K562 (cell line): ENCODE results near the gene NAA15. TPM values are rescaled to one million over a fixed set of nuclear protein-coding genes. Genes with fewer than 3 reads are reported as not detected.

Source experiments
- ATF4 ChIP-seq: fragments of 450-650 bp; formaldehyde crosslinking; IDR thresholded peaks from 2 replicates; pipeline ENCODE4 v1.4.0; 2022; ENCODE audit warnings: mild to moderate bottlenecking, moderate library complexity
- BCLAF1 ChIP-seq, 2 experiments: fragments of 450-650 bp in 1 of 2; IDR thresholded peaks; 2 replicates each; pipeline ENCODE4 v1.6.1; 2011 to 2017; ENCODE audit warnings: low read depth in 2 of 2, antibody characterized with exemption in 1 of 2, borderline replicate concordance in 1 of 2, low read length in 1 of 2, mild to moderate bottlenecking in 1 of 2, mixed read lengths in 1 of 2; ENCODE audit not compliant: control insufficient read depth in 1 of 2
- CBX5 ChIP-seq: IDR thresholded peaks from 2 replicates; pipeline ENCODE4 v1.6.1; 2014; ENCODE audit warnings: low read depth, borderline replicate concordance
- CTBP1 ChIP-seq: fragments of 450-650 bp; IDR thresholded peaks from 2 replicates; pipeline ENCODE4 v1.6.1; 2016; ENCODE audit warnings: borderline replicate concordance
- HMG20B ChIP-seq: fragments of 250-450 bp; sonication (Bioruptor Pico); IDR thresholded peaks from 2 replicates; pipeline ENCODE4 v1.5.0; 2021; ENCODE audit warnings: mild to moderate bottlenecking
- MCM3 ChIP-seq: fragments of 450-650 bp; IDR thresholded peaks from 2 replicates; pipeline ENCODE4 v1.6.1; 2016
- MXD1 ChIP-seq: fragments of 250-450 bp; sonication (Bioruptor Pico); IDR thresholded peaks from 2 replicates; pipeline ENCODE4 v1.8.0; 2021; ENCODE audit warnings: borderline replicate concordance, mild to moderate bottlenecking, moderate library complexity; ENCODE audit not compliant: poor library complexity, severe bottlenecking
- NR4A1 ChIP-seq, 2 experiments: fragments of 250-450 bp in 1 of 2; fragments of 450-650 bp in 1 of 2; sonication (Bioruptor Pico) in 1 of 2; IDR thresholded peaks; 2 replicates each; pipeline versions ENCODE4 v1.4.0 to v1.6.1; 2016 to 2020; ENCODE audit warnings: mild to moderate bottlenecking in 2 of 2, missing compliant biosample characterization in 1 of 2, missing genetic modification characterization in 1 of 2, moderate library complexity in 1 of 2
- POU5F1 ChIP-seq: fragments of 150-350 bp; IDR thresholded peaks from 2 replicates; pipeline ENCODE4 v1.6.1; 2014; ENCODE audit warnings: borderline replicate concordance, low read length, low read depth, mild to moderate bottlenecking; ENCODE audit not compliant: partially characterized antibody
- RAD21 ChIP-seq, 2 experiments: fragments of 250-450 bp in 1 of 2; fragments of 450-650 bp in 1 of 2; sonication (Bioruptor Pico) in 1 of 2; formaldehyde crosslinking in 1 of 2; IDR thresholded peaks in 1 of 2; conservative IDR thresholded peaks in 1 of 2; 2 replicates each; pipeline versions ENCODE4 v1.4.0 to v1.8.0; 2020 to 2022; ENCODE audit warnings: mild to moderate bottlenecking in 2 of 2, moderate library complexity in 1 of 2
- RFX1 ChIP-seq: fragments of 450-650 bp; IDR thresholded peaks from 2 replicates; pipeline ENCODE4 v1.6.1; 2016; ENCODE audit warnings: mild to moderate bottlenecking, moderate library complexity
- RFX5 ChIP-seq: IDR thresholded peaks from 2 replicates; pipeline ENCODE4 v1.6.1; 2011; ENCODE audit warnings: low read depth, mild to moderate bottlenecking, improper control_type of control experiment, low read length
- RNF2 ChIP-seq: sonication (generic); IDR thresholded peaks from 2 replicates; pipeline ENCODE4 v1.6.1; 2016
- SNIP1 ChIP-seq: fragments of 450-650 bp; IDR thresholded peaks from 2 replicates; pipeline ENCODE4 v1.7.1; 2017; ENCODE audit warnings: low read depth, mild to moderate bottlenecking
- STAG1 ChIP-seq: sonication (generic); formaldehyde crosslinking; IDR thresholded peaks from 2 replicates; pipeline ENCODE4 v1.5.0; 2020; ENCODE audit warnings: missing genetic modification reagents, borderline replicate concordance
- STAT5B ChIP-seq: fragments of 250-450 bp; sonication (Bioruptor Pico); IDR thresholded peaks from 2 replicates; pipeline ENCODE4 v1.8.0; 2021; ENCODE audit warnings: mild to moderate bottlenecking, inconsistent platforms
- TSHZ1 ChIP-seq: fragments of 250-450 bp; sonication (Bioruptor Pico); IDR thresholded peaks from 2 replicates; pipeline ENCODE4 v1.4.0; 2020; ENCODE audit warnings: mild to moderate bottlenecking, moderate library complexity
- ZBED1 ChIP-seq: IDR thresholded peaks from 2 replicates; pipeline ENCODE4 v1.6.1; 2014
- ZFP30 ChIP-seq: fragments of 250-450 bp; sonication (Bioruptor Pico); IDR thresholded peaks from 2 replicates; pipeline ENCODE4 v1.8.0; 2022; ENCODE audit warnings: moderate library complexity, mild to moderate bottlenecking, inconsistent platforms, borderline replicate concordance
- ZSCAN29 ChIP-seq: fragments of 450-650 bp; IDR thresholded peaks from 2 replicates; pipeline ENCODE4 v1.6.1; 2017
- polyA plus RNA-seq, 8 experiments: library from polyadenylated mRNA; depleted of rRNA in 4 of 8; stranded (reverse) in 5 of 8; unstranded in 3 of 8; fragments of >200 nt; fragmentation: Nextera tagmentation in 2 of 8; fragmentation: Illumina TruSeq in 1 of 8; extraction: Ambion mirVana in 2 of 8; extraction: Trizol in 1 of 8; gene quantifications; 2 replicates each; pipeline versions ENCODE4 v1.2.1 to v1.2.3, GENCODE V29; 2011 to 2014; ENCODE audit warnings: inconsistent platforms in 1 of 8, missing spikeins in 1 of 8
- total RNA-seq, 7 experiments: library from RNA; depleted of rRNA in 6 of 7; stranded (reverse); fragments of >200 nt in 6 of 7; fragmentation: Illumina TruSeq in 2 of 7; extraction: Trizol in 2 of 7; gene quantifications; 2 replicates each; pipeline versions ENCODE4 v1.2.1 to v1.2.3, GENCODE V29; 2011 to 2021; ENCODE audit warnings: low replicate concordance in 1 of 7

Gene NAA15
- total and polyA plus RNA-seq, 9 of the 15 experiments (the other 6 are each of a cell fraction or from before 2014, with no cell fraction given) = 37.8 to 117 (median 63.2) TPM

GRCh38 chr4:139295206-139295941 lies 5.9 kb upstream of the NAA15 start (continued):
- TF ChIP-seq CTBP1 = peak; percentile 70; the same call in 1 of the 2 replicates
- no peak for TF ChIP-seq RFX1
- TF ChIP-seq STAG1 (CRISPR knock-in tag) = no peak
- no peak for TF ChIP-seq STAT5B (CRISPR knock-in tag)
- 0 out of 4 replicates have a peak, but pooled peaks of 1 of the 2 experiments have one; percentile 71 for TF ChIP-seq BCLAF1 (IDR thresholded peaks at IDR 0.05; ENCODE audit: borderline replicate concordance in 1 of 2, control insufficient read depth in 1 of 2, low read depth in 2 of 2, low read length in 1 of 2)
- TF ChIP-seq RNF2 = peak; percentile 48; the same call in 1 of the 2 replicates
- no peak for TF ChIP-seq POU5F1
- TF ChIP-seq RAD21 (CRISPR knock-in tag; conservative IDR thresholded peaks at IDR 0.05 in 1 of 2, IDR thresholded peaks at IDR 0.05 in 1 of 2) = peak; percentile 77 to 84
- TF ChIP-seq RFX5 = no peak
- no peak for TF ChIP-seq NR4A1 (CRISPR knock-in tag; IDR thresholded peaks at IDR 0.05)
- peak; percentile 36; the same call in 1 of the 2 replicates for TF ChIP-seq NR4A1 (tag; IDR thresholded peaks at IDR 0.05)
- no peak for TF ChIP-seq ZFP30 (CRISPR knock-in tag)
- no peak for TF ChIP-seq ZSCAN29
- no peak for TF ChIP-seq CBX5
- TF ChIP-seq MCM3 = no peak
- TF ChIP-seq TSHZ1 (CRISPR knock-in tag) = no peak
- no peak for TF ChIP-seq SNIP1
- TF ChIP-seq HMG20B = no peak
- peak; percentile 80; the same call in 1 of the 2 replicates for TF ChIP-seq ZBED1
- no peak for TF ChIP-seq MXD1
- TF ChIP-seq ATF4 (CRISPR knock-in tag) = no peak; the same call in 1 of the 2 replicates
